Transverse colon (tissue), 3 donors: ENCODE data around the gene DNAJC9.
"Not testable (repeated sequence)": the region's sequence is repeated elsewhere in the genome, so short reads cannot be mapped to it uniquely, and the experiment has no call there.

Experiments used
- CTCF ChIP-seq, 5 experiments: fragments of 200-600 bp in 3 of 5; fragments of 450-650 bp in 2 of 5; sonication (generic) in 3 of 5; IDR thresholded peaks; 1 replicate in 2 of 5; 2 replicates in 3 of 5; pipeline ENCODE4 v1.5.1; 2016 to 2017; ENCODE audit warnings: antibody characterized with exemption in 5 of 5, inconsistent platforms in 3 of 5, mild to moderate bottlenecking in 2 of 5, moderate library complexity in 1 of 5
- EP300 ChIP-seq: sonication (generic); formaldehyde crosslinking; IDR thresholded peaks from one replicate; pipeline ENCODE4 v1.6.1; 2017; ENCODE audit warnings: antibody characterized with exemption, low read depth
- POLR2A ChIP-seq: fragments of 450-650 bp; IDR thresholded peaks from one replicate; pipeline ENCODE4 v1.6.1; 2016; ENCODE audit warnings: antibody characterized with exemption, mild to moderate bottlenecking, moderate library complexity

GRCh38 chr10:73258612-73259011 lies 11.6 kb upstream of the DNAJC9 start:
- not testable (repeated sequence) for TF ChIP-seq CTCF (IDR thresholded peaks at IDR 0.05); EP300; POLR2A
